Measurements from ENCODE around the gene RALA. TPM values are rescaled to one million over a fixed set of nuclear protein-coding genes. Genes with fewer than 3 reads are reported as not detected.
A peak's percentile ranks its signal among the peaks of the same experiment; 100 is the strongest.

The RALA gene
- total and polyA plus RNA-seq, 2 of the 13 experiments (the other 11 are each of a cell fraction or from before 2014, with no cell fraction given) = 11.8 to 19.5 TPM

DNA sequence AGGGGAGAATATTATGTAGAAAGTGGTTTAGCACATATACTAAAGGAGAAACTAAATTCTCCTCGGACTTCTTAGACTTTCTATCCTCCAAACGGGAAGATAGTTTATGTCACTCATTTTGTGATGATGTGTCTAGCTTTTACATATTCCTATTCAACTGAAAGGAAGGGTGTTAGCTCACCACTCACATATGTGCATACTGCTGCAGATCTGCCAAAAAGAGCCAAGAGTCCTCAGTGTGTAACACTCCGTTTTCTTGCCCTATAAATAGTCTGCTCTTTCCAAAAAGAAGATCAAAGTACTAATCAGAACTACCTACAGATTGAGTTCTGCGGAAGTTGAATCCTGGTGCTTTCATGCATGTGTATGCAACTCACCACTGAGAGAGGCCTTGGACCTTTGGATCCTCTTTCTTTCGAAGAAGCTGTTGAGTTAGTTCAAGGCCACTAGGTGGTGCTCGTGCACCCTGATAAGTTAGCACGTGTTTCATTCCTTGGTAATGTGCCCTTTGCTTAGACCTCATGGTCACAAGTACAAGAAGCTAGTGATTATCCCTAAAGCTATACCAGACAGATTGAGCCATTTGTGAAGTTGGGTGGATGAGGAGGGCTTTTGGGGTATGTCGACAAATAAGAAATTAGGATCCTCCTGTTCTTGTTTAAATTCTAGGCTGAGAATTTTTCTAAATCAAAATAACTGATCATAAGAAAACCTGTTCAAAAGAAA is 43.1 kb upstream of the RALA start (continued):
- TF ChIP-seq KLF12 (CRISPR knock-in tag; IDR thresholded peaks at IDR 0.05; ENCODE audit: borderline replicate concordance) (no peak), NFE2L2 (IDR thresholded peaks at IDR 0.05; ENCODE audit: low read length) (no peak), DPF2 (CRISPR knock-in tag; IDR thresholded peaks at IDR 0.05; ENCODE audit: borderline replicate concordance, low read depth) (no peak), ZNF614 (CRISPR knock-in tag; IDR thresholded peaks at IDR 0.05; ENCODE audit: borderline replicate concordance) (0 out of 2 replicates have a peak, but pooled peaks have one; percentile 29), SYNCRIP (IDR thresholded peaks at IDR 0.05; ENCODE audit: insufficient read depth, low read depth, low read length) (no peak), PCBP2 (optimal IDR thresholded peaks at IDR 0.05; ENCODE audit: low read depth, low read length, poor library complexity, severe bottlenecking) (no peak), SPEN (CRISPR knock-in tag; IDR thresholded peaks at IDR 0.05; ENCODE audit: low read depth) (peak; percentile 36; the same call in 1 of the 2 replicates), TAF15 (IDR thresholded peaks at IDR 0.05; ENCODE audit: low read depth, low read length, poor library complexity, severe bottlenecking) (no peak), FOXO1 (CRISPR knock-in tag; IDR thresholded peaks at IDR 0.05) (0 out of 2 replicates have a peak, but pooled peaks have one; percentile 37), HDAC1 (CRISPR knock-in tag; IDR thresholded peaks at IDR 0.05) (0 out of 2 replicates have a peak, but pooled peaks have one; percentile 40), RBM39 (IDR thresholded peaks at IDR 0.05; ENCODE audit: low read depth, low read length, poor library complexity, severe bottlenecking) (no peak), HNF4G (IDR thresholded peaks at IDR 0.05; ENCODE audit: borderline replicate concordance, low read depth, low read length) (peak; percentile 65; the same call in 1 of the 2 replicates), HNF4G (CRISPR knock-in tag; IDR thresholded peaks at IDR 0.05; ENCODE audit: borderline replicate concordance, low read depth) (peak; percentile 39; the same call in 1 of the 2 replicates), ADNP (CRISPR knock-in tag; IDR thresholded peaks at IDR 0.05) (no peak), SMC3 (IDR thresholded peaks at IDR 0.05; ENCODE audit: low read length) (peak; percentile 83), NCOA5 (CRISPR knock-in tag; IDR thresholded peaks at IDR 0.05) (no peak), CCDC6 (CRISPR knock-in tag; IDR thresholded peaks at IDR 0.05) (no peak), TEAD3 (CRISPR knock-in tag; optimal IDR thresholded peaks at IDR 0.05; ENCODE audit: borderline replicate concordance) (peak; percentile 83), ZNF737 (CRISPR knock-in tag; IDR thresholded peaks at IDR 0.05; ENCODE audit: borderline replicate concordance) (no peak), DMAP1 (CRISPR knock-in tag; IDR thresholded peaks at IDR 0.05) (peak; percentile 85), POLR2AphosphoS2 (IDR thresholded peaks at IDR 0.05; ENCODE audit: low read depth, low read length) (no peak), ZZZ3 (CRISPR knock-in tag; IDR thresholded peaks at IDR 0.05; ENCODE audit: borderline replicate concordance) (no peak), ARID2 (CRISPR knock-in tag; IDR thresholded peaks at IDR 0.05; ENCODE audit: borderline replicate concordance) (no peak), RXRB (CRISPR knock-in tag; IDR thresholded peaks at IDR 0.05; ENCODE audit: borderline replicate concordance) (peak; percentile 56; the same call in 1 of the 2 replicates)
- TF ChIP-seq, protein P1, sequence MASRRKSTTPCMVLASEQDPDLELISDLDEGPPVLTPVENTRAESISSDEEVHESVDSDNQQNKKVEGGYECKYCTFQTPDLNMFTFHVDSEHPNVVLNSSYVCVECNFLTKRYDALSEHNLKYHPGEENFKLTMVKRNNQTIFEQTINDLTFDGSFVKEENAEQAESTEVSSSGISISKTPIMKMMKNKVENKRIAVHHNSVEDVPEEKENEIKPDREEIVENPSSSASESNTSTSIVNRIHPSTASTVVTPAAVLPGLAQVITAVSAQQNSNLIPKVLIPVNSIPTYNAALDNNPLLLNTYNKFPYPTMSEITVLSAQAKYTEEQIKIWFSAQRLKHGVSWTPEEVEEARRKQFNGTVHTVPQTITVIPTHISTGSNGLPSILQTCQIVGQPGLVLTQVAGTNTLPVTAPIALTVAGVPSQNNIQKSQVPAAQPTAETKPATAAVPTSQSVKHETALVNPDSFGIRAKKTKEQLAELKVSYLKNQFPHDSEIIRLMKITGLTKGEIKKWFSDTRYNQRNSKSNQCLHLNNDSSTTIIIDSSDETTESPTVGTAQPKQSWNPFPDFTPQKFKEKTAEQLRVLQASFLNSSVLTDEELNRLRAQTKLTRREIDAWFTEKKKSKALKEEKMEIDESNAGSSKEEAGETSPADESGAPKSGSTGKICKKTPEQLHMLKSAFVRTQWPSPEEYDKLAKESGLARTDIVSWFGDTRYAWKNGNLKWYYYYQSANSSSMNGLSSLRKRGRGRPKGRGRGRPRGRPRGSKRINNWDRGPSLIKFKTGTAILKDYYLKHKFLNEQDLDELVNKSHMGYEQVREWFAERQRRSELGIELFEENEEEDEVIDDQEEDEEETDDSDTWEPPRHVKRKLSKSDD (CRISPR knock-in tag; IDR thresholded peaks at IDR 0.05; ENCODE audit: low read depth) = no peak
- TF ChIP-seq, protein P2, sequence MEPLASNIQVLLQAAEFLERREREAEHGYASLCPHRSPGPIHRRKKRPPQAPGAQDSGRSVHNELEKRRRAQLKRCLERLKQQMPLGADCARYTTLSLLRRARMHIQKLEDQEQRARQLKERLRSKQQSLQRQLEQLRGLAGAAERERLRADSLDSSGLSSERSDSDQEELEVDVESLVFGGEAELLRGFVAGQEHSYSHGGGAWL (CRISPR knock-in tag; IDR thresholded peaks at IDR 0.05) = no peak
- TF ChIP-seq, protein P3, sequence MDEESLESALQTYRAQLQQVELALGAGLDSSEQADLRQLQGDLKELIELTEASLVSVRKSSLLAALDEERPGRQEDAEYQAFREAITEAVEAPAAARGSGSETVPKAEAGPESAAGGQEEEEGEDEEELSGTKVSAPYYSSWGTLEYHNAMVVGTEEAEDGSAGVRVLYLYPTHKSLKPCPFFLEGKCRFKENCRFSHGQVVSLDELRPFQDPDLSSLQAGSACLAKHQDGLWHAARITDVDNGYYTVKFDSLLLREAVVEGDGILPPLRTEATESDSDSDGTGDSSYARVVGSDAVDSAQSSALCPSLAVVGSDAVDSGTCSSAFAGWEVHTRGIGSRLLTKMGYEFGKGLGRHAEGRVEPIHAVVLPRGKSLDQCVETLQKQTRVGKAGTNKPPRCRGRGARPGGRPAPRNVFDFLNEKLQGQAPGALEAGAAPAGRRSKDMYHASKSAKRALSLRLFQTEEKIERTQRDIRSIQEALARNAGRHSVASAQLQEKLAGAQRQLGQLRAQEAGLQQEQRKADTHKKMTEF (CRISPR knock-in tag; IDR thresholded peaks at IDR 0.05) = peak; percentile 51
